ENCODE measurements around the gene BRD2. TPM values are rescaled to one million over a fixed set of nuclear protein-coding genes. Genes with fewer than 3 reads are reported as not detected.

BRD2 gene
- total and polyA plus RNA-seq, 2 donors (not counting 1 experiment from before 2014, with no cell fraction given), result 474 to 620 TPM

DNA sequence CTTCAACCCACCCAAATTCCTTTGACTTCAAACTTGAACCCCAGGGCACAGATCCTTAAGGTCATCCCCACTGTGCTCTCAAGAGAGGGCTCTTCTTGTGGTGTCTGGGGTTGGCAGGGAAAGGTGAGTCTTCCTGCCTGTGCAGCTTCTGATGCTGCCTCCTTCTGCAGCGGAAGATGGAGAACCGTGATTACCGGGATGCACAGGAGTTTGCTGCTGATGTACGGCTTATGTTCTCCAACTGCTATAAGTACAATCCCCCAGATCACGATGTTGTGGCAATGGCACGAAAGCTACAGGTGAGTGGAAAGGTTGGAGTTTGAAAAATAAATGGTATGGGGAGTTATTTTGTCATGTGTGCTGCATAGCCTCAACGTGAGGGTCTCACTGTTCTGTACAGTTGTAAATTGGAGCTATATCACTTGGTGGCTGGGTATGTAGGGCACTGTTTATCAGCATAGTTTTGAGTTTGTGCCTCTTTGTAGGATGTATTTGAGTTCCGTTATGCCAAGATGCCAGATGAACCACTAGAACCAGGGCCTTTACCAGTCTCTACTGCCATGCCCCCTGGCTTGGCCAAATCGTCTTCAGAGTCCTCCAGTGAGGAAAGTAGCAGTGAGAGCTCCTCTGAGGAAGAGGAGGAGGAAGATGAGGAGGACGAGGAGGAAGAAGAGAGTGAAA lies 9.0 kb downstream of the BRD2 start:
- no peaks in the 10 kb centered on the region for H3K27me3 Mint-ChIP-seq
- H3K9me3 ChIP-seq (ENCODE audit: control extremely low read depth in 1 of 3, control insufficient read depth in 2 of 3, insufficient read depth in 1 of 3, low read length in 2 of 3), result no peaks in the 10 kb centered on the region
- no peak overlapping the region for H3K4me3 ChIP-seq (ENCODE audit: control extremely low read depth in 1 of 5, extremely low read depth in 1 of 5, insufficient read depth in 1 of 5, low read depth in 2 of 5, low read length in 4 of 5)
- H2AFZ ChIP-seq (ENCODE audit: insufficient read depth, low read depth, low read length, poor library complexity, severe bottlenecking), result no peak overlapping the region
- H3K4me1 Mint-ChIP-seq, result peaks cover 56% of the 10 kb centered on the region
- H3K27ac ChIP-seq (ENCODE audit: low read length in 2 of 2), result no peak overlapping the region
- POLR2A ChIA-PET, result interaction anchor here (0.8 to 1.1 kb wide), 3 partner anchors 9 to 118 kb away, joined by 3 to 5 read pairs (median 4); partner anchors contain the start of gene BRD2
- no peak overlapping the region for H3K9ac ChIP-seq (ENCODE audit: low read length)
- H3K4me1 ChIP-seq (ENCODE audit: control insufficient read depth in 2 of 2, insufficient read depth in 2 of 2, low read length in 2 of 2), result peaks cover 29 to 36% of the 10 kb centered on the region in 2 donors
- WGBS (ENCODE audit: insufficient coverage), result 93% methylated on average over 7 of the region's 10 CpGs
- peaks cover 86% of the 10 kb centered on the region for H4K20me1 ChIP-seq (ENCODE audit: control insufficient read depth, insufficient read depth, low read length, poor library complexity, severe bottlenecking)
- peak overlapping the region; percentile 12 for H3K27ac Mint-ChIP-seq
- intact Hi-C loops (cut with micrococcal nuclease), result no loop called here
- ATAC-seq (ENCODE audit: low read depth), result no peak
- peaks cover 81% of the 10 kb centered on the region for H3K79me2 ChIP-seq (ENCODE audit: control insufficient read depth, insufficient read depth, low read length)
- TF ChIP-seq EZH2 (IDR thresholded peaks at IDR 0.05; ENCODE audit: borderline replicate concordance, insufficient read depth, low read depth, low read length, poor library complexity, severe bottlenecking), result no peak
- TF ChIP-seq, protein P1, sequence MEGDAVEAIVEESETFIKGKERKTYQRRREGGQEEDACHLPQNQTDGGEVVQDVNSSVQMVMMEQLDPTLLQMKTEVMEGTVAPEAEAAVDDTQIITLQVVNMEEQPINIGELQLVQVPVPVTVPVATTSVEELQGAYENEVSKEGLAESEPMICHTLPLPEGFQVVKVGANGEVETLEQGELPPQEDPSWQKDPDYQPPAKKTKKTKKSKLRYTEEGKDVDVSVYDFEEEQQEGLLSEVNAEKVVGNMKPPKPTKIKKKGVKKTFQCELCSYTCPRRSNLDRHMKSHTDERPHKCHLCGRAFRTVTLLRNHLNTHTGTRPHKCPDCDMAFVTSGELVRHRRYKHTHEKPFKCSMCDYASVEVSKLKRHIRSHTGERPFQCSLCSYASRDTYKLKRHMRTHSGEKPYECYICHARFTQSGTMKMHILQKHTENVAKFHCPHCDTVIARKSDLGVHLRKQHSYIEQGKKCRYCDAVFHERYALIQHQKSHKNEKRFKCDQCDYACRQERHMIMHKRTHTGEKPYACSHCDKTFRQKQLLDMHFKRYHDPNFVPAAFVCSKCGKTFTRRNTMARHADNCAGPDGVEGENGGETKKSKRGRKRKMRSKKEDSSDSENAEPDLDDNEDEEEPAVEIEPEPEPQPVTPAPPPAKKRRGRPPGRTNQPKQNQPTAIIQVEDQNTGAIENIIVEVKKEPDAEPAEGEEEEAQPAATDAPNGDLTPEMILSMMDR (IDR thresholded peaks at IDR 0.05), result no peak
- no peaks in the 10 kb centered on the region for H3K27me3 ChIP-seq (replicated peaks in 1 of 4; ENCODE audit: control extremely low read depth in 1 of 4, control insufficient read depth in 3 of 4, insufficient read depth in 4 of 4, low read length in 3 of 4)
- no peak overlapping the region for H3K4me2 ChIP-seq (replicated peaks; ENCODE audit: low read depth, low read length, poor library complexity, severe bottlenecking)
- H3K36me3 ChIP-seq (replicated peaks in 1 of 2; ENCODE audit: control extremely low read depth in 1 of 2, control insufficient read depth in 1 of 2, extremely low read depth in 1 of 2, insufficient read depth in 2 of 2, low read length in 1 of 2), result peaks cover 2 to 92% of the 10 kb centered on the region in 2 experiments
- no peak overlapping the region for H3K4me3 Mint-ChIP-seq
- CTCF ChIA-PET, result interaction anchor here (1.0 to 28.4 kb wide), 5 partner anchors 8 to 152 kb away, joined by 3 to 822 read pairs (median 3); partner anchors contain the start of gene HLA-DMA
- H3K9me3 Mint-ChIP-seq (ENCODE audit: insufficient read depth), result no peaks in the 10 kb centered on the region
- DNase-seq, result no peak

DNA sequence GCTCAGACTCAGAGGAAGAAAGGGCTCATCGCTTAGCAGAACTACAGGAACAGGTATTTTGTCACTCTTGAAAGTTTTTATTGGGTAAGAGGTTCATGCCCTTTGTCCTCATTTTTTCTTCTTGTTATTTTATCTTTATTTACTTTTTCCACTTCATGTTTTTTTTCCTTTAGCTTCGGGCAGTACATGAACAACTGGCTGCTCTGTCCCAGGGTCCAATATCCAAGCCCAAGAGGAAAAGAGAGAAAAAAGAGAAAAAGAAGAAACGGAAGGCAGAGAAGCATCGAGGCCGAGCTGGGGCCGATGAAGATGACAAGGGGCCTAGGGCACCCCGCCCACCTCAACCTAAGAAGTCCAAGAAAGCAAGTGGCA lies 9.5 kb downstream of the BRD2 start:
- ATAC-seq (ENCODE audit: low read depth) (no peak), DNase-seq (no peak)
- POLR2A ChIA-PET, result interaction anchor here (0.5 to 1.1 kb wide), 4 partner anchors 10 to 709 kb away, joined by 3 to 5 read pairs (median 4); partner anchors contain the start of gene BRD2
- intact Hi-C loops (cut with micrococcal nuclease), result no loop called here
- Histone ChIP-seq H3K9me3 (ENCODE audit: control extremely low read depth in 1 of 3, control insufficient read depth in 2 of 3, insufficient read depth in 1 of 3, low read length in 2 of 3) (no peaks in the 10 kb centered on the region), H4K20me1 (ENCODE audit: control insufficient read depth, insufficient read depth, low read length, poor library complexity, severe bottlenecking) (peaks cover 81% of the 10 kb centered on the region), H3K4me1 (ENCODE audit: control insufficient read depth in 2 of 2, insufficient read depth in 2 of 2, low read length in 2 of 2) (peaks cover 29 to 38% of the 10 kb centered on the region in 2 donors), H3K79me2 (ENCODE audit: control insufficient read depth, insufficient read depth, low read length) (peaks cover 76% of the 10 kb centered on the region), H3K9ac (ENCODE audit: low read length) (no peak overlapping the region), H3K27me3 (replicated peaks in 1 of 4; ENCODE audit: control extremely low read depth in 1 of 4, control insufficient read depth in 3 of 4, insufficient read depth in 4 of 4, low read length in 3 of 4) (no peaks in the 10 kb centered on the region), H3K4me3 (ENCODE audit: control extremely low read depth in 1 of 5, extremely low read depth in 1 of 5, insufficient read depth in 1 of 5, low read depth in 2 of 5, low read length in 4 of 5) (no peak overlapping the region), H2AFZ (ENCODE audit: insufficient read depth, low read depth, low read length, poor library complexity, severe bottlenecking) (no peak overlapping the region), H3K4me2 (replicated peaks; ENCODE audit: low read depth, low read length, poor library complexity, severe bottlenecking) (no peak overlapping the region), H3K36me3 (replicated peaks in 1 of 2; ENCODE audit: control extremely low read depth in 1 of 2, control insufficient read depth in 1 of 2, extremely low read depth in 1 of 2, insufficient read depth in 2 of 2, low read length in 1 of 2) (peaks cover 2 to 92% of the 10 kb centered on the region in 2 experiments), H3K27ac (ENCODE audit: low read length in 2 of 2) (no peak overlapping the region)
- whole genome bisulfite sequencing (ENCODE audit: insufficient coverage), result 75% methylated on average over 5 of the region's 7 CpGs
- CTCF ChIA-PET, result interaction anchor here (1.0 to 28.4 kb wide), 4 partner anchors 8 to 92 kb away, joined by 3 to 822 read pairs (median 121); partner anchors contain the start of gene HLA-DMA
- TF ChIP-seq, protein P1 (IDR thresholded peaks at IDR 0.05), result no peak
- no peak for TF ChIP-seq EZH2 (IDR thresholded peaks at IDR 0.05; ENCODE audit: borderline replicate concordance, insufficient read depth, low read depth, low read length, poor library complexity, severe bottlenecking)
- H3K27me3 Mint-ChIP-seq, result no peaks in the 10 kb centered on the region
- H3K4me1 Mint-ChIP-seq, result peaks cover 58% of the 10 kb centered on the region
- no peaks in the 10 kb centered on the region for H3K9me3 Mint-ChIP-seq (ENCODE audit: insufficient read depth)
- H3K4me3 Mint-ChIP-seq, result no peak overlapping the region
- peak overlapping the region; percentile 34 for H3K27ac Mint-ChIP-seq

Data from B cell (primary cell).